Measurements from ENCODE around the gene NUP62.
"Not testable (repeated sequence)": the region's sequence is repeated elsewhere in the genome, so short reads cannot be mapped to it uniquely, and the experiment has no call there.

NUP62 gene

GRCh38 chr19:49929121-49929610, at the start of gene NUP62, which contains the start of gene ATF5:
Gene NUP62, minus strand, starts transcription at chr19:49929504. Its CDS starts 19,697 bp downstream, at chr19:49909807.
Gene ATF5, plus strand, starts transcription at chr19:49929205. Its CDS starts 1,646 bp downstream, at chr19:49930851.
- peak in 54 of 56 donors; percentile 51 to 96 (median 84) for DNase-seq

DNA sequence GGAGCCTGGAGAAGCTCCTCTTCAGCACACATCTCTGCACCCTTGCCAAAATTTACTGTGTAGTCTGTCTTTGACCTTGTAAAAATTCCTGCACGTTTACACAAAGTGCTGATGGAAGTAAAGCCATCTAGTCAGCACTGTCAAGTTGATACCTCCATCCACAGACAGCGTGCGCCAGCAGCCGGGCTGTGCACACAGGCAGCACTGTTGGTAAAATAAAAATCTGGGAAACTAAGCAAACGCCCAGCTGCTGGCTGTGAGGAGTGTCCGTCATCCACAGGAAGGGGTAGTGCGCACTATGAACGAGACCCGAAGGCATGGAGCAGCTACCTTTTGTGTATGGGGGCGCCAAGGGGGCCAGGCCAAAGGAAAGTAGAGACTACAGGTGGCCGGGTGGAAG, 49.0 kb upstream of the NUP62 start:
- DNase-seq, result no peak

DNA sequence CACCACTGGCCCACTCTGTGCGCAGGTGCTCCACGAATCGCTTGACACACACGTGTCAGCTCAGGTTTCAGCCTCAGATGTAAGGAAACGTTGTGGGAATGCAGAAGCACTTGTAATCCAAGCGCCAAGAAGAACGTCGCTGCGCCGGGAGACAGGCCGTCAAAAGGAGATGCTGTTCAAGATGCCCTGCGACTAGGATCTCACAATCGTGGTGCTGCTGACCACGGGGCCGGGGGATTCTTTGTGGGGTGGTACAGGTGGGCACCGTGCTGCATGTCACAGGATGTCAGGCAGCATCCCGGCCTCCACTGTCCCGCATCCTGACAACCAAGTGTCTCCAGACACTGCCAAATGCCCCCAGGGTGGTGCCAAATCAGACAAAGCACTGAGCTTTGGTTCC, 48.6 kb upstream of the NUP62 start:
- no peak for DNase-seq

GRCh38 chr19:49977076-49977475, 47.8 kb upstream of the NUP62 start:
- no peak for DNase-seq

DNA sequence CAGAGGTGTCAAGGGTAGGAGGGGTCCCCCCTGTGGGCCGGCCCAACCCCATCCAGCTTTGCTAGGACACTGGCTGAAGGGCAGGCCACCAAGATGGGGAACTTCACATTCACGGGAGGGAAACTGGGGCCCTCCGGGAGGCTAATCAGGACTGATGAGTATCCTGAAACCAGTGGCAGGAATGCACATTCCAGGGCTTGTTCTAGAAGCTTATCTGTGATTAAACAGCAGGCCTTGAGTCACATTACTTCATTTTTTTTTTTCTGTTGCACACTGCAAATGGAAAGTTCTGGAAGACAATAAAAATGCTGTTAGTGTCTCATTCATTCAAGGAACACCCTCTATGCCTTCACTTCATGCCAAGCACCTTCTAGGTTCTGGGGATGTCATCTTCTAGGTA, 47.2 kb upstream of the NUP62 start:
- no peak for DNase-seq

DNA sequence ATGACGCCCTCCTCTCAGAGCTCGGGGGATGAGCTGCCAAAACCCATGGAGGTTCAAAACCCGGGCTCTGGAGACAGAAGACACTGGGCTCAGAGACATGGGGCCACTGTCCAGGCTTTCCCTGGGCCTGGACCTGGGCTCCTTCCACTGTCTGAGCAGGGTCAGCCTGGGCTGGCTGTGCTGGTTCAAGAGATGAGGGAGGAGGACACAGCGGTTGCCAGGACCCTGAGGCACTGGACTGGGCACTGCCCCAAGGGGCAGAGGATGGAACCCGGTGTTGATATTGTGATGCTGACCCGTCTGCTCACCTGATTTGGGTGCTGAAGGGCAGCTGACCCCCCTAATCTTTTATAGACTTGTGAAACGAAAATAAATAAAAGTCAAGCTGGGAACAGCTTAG, 45.7 kb upstream of the NUP62 start:
- DNase-seq, result no peak

GRCh38 chr19:49973987-49974386, 44.7 kb upstream of the NUP62 start:
- no peak for DNase-seq

DNA sequence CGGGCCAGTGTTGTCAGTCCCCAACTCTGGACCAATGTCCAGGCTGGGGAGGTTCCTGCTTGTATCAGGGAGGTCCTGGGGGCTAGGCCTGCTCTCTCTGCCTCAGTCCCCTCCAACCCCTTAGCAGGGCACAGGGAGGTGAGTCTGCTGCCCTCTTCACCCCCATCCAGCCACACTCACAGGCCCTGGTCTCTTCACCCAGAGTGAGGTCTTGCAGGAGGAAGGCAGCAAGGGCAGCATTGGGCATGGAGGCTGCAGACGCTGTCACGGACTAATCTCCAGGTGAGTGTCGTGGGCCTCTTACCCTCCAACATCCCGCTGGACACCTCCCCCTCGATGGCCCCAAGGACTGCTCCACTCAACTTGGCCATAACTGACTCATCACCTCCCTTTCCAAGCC, 43.5 kb upstream of the NUP62 start:
- DNase-seq, result no peak

DNA sequence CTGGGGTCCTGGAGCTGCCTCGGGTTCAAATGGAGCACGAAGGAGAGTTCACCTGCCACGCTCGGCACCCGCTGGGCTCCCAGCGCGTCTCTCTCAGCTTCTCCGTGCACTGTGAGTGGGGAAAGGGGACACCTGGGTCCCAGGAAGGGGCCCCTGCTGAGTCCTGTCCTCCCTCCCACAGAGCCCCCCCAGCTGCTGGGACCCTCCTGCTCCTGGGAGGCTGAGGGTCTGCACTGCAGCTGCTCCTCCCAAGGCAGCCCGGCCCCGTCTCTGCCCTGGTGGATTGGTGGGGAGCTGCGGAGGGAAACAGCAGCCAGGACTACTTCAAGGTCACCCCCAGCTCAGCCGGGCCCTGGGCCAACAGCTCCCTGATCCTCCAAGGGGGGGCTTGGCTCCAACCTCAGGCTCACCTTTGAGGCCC, 42.7 kb upstream of the NUP62 start:
- DNase-seq, result no peak

- DNase-seq, result peak in 2 of 56 donors; percentile 14 to 16
These were observed 40.1 kb upstream of the NUP62 start for GRCh38 chr19:49969355-49969754.

- no peak for DNase-seq
These were observed 39.1 kb upstream of the NUP62 start for GRCh38 chr19:49968279-49968922.

DNA sequence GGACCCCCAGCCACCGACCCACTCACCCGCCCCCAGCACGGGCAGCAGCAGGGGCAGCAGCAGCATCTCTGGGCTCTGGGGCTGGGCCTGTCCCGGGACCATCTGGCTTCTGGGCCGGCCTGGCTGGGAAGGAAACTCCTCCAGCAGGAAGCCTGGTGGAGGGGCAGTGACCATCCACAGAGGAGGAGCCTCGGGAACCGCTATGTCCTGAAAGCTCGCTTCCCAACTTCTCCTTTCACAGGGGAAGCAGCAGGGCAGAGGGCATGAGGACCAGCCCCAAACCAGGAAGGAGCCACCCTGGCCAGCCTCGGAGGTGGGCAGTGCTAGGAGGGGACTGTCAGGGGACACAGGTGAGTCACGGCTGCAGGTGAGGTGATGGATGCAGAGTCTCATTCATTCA, 31.7 kb upstream of the NUP62 start, which contains the start of gene SIGLEC11:
SIGLEC11 (minus strand) TSS at position 193 of the 400 bp plus-strand sequence; CDS start at position 102, 91 bp downstream.
- DNase-seq, result not testable (repeated sequence)

DNA sequence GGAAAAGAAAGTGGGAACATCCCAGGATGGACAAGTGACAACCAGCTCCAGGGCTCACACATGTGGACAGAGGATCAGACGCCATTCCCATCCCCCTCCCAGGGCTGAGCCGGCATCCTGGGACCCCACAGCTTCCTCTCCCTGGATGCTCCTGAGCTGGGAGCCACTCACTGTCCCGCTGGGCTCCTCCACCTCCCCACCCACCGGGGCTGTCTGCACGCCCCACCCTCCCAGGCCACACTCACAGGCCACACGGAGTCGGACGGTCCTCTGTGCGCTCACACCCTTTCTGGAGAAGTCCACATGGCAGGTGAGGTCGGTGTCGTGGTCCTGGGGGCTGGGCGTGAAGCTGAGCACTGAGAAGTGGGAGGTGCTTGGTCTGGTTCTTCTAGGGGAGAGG, 30.6 kb upstream of the NUP62 start:
- DNase-seq, result not testable (repeated sequence)

DNA sequence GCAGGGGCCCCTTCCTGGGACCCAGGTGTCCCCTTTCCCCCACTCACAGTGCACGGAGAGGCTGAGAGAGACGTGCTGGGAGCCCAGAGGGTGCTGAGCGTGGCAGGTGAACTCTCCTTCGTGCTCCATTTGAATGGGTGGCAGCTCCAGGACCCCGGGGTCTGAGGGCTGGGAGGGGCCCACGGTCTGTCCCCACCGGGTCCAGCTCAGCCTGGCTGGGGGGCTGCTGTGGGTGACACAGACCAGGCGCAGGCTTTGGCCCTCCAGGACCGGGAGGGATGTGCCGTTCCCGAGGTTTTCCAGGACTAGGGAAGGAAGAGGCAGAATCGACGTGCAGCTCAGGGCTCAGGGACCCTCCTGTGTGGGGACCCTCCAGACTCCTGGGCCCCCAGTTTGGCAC, 29.3 kb upstream of the NUP62 start:
- not testable (repeated sequence) for DNase-seq

DNA sequence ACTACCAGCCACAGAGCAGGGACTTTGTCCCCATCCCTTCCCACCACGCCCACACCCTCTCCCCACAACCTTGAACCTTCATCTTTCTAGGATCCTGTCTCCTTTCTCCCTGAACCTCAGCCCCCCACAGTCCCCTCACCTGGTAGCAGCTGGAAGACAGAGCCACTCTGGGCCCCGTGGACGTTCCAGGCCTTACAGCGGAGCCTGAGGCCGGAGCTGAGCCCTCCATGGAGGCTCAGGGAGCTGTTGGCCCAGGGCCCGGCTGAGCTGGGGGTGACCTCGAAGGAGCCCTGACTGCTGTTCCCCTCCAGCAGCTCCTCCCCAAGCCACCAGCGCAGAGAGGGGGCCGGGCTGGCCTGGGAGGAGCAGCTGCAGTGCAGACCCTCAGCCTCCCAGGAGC, 28.8 kb upstream of the NUP62 start:
- not testable (repeated sequence) for DNase-seq

GRCh38 chr19:49957262-49957915, 28.1 kb upstream of the NUP62 start:
- no peak for DNase-seq

- no peak for DNase-seq
These were observed 26.8 kb upstream of the NUP62 start for GRCh38 chr19:49956115-49956495.

DNA sequence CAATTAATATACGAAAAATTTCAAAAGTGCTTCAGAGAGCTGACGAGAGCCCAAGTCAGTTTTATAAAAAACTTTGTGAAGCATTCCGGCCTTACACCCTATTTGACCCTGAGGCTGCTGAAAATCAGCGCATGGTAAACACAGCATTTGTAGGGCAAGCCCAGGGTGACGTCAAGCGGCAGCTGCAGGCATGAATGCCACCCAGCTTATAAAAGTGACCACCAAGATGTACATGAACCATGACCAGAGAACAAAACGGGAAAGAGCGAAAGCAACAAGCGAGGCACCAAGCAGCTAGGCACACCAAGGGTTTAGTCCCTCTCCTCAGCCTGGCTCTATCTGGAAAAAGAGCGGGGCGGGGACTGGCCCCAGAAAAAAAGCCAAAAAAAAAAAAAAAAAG, 25.6 kb upstream of the NUP62 start:
- no peak for DNase-seq

DNA sequence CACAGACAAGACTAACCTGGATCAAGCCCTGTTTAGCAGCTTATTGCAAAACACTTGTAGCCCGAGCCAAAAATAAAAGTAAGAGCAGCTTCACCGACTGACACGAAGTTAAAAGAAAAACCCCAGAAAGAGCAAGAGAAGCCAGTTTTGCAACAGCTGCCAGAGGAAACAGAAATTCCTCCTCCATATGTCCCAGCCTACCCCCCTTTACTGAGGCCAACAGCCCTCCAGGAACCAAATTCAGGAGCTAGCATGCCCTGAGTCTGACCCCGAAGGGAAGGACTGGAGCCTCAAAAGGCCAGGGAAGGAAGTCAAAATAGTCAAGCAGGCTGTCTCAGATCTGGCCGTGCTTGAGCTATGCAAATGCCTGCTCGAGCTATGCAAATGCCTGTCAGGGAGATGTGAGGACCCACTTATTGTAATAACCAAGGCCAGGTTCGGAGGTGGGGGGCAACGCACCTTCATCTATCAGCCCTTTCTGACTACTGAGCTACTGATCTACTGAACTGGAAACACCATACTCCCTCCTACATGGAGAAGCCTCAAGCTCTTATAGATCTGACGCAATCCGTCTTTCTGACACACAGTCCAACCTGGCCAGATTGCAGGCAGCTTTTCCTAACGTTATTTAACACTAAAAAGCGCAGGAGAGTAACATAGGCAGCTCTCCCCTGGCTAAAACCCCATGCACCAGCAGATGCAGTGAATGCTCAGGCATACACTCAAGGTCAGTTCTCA, 25.0 kb upstream of the NUP62 start:
- no peak for DNase-seq

DNA sequence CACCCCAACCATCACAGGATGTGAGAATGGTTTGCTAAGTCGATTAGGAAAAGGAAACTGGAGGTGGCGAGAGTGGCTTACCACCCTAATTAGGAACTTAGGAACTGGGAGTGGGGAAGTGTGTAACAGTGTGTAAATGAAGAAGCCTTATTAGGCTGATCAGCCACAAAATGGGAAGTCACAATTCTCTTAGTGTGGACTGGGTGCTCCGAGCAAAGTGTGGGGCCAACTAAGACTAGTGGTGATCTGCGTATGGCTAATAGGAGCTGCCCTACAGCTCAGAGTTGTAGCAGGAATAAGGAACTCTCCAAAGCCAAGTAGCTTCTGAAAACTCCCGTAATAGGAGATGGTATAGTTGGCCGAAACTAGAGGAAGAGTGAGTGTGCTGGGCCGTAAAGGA, 24.1 kb upstream of the NUP62 start:
- DNase-seq, result no peak

DNA sequence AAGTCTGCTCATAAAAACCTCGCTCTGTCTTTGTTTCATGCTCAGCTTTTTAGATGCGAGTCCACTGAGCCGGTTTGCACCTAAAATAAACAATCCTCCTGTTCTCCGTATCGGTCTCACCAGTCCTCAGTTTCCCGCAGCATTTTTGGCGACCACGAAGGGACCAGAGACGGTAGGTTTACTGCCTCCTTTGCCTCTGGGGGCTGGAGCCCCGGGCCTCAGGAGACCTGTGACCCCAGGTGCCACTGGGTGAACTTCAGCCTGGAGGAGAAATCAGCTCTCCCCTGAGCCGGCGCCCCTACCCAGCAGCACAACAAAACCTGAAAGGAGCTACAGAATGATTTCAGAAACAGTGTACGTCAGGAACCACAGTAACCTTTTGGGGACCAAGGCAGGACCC, 23.6 kb upstream of the NUP62 start:
- no peak for DNase-seq

DNA sequence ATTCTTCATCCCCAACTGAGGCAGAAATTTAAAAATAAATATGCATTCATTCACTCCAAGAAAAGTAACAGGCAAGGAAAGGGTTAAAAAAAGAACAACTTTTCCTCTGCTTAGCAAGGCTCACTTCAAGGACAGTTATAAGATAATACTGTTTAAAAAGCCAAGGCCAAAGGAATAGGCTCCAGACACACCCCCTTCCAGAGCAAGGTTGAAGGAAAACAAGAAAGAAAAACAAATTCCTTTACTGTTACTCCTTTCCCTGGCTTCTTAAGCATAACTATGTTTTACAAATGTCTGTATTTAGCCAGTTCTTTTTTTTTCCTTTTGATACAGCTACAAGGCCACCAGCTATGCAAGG, 23.2 kb upstream of the NUP62 start:
- no peak for DNase-seq

All from nucleus accumbens (tissue), 56 donors.